Liver (tissue), 9 donors: ENCODE data around the gene DOCK1. TPM values are rescaled to one million over a fixed set of nuclear protein-coding genes. Genes with fewer than 3 reads are reported as not detected.

Source experiments
- DNase-seq: peaks from one replicate; pipeline ENCODE4 v3.0.0-alpha.2; 2017; ENCODE audit warnings: low spot score
- H3K27ac ChIP-seq, 2 donors: one replicate each; pipeline ENCODE4 v1.7.0; 2013; ENCODE audit warnings: inconsistent platforms in 2 of 2, low read length in 2 of 2, control low read depth in 1 of 2, low read depth in 1 of 2, mild to moderate bottlenecking in 1 of 2
- H3K27me3 ChIP-seq, 4 donors: one replicate each; pipeline versions ENCODE4 v1.6.1 to v1.7.0; 2013; ENCODE audit warnings: low read length in 3 of 4, inconsistent platforms in 1 of 4, mild to moderate bottlenecking in 1 of 4, moderate library complexity in 1 of 4; ENCODE audit not compliant: control insufficient read depth in 4 of 4, insufficient read depth in 4 of 4
- H3K36me3 ChIP-seq, 4 donors: one replicate each; pipeline versions ENCODE4 v1.6.1 to v1.7.0; 2013; ENCODE audit warnings: low read length in 3 of 4, mild to moderate bottlenecking in 3 of 4, low read depth in 1 of 4, moderate library complexity in 1 of 4; ENCODE audit not compliant: control insufficient read depth in 4 of 4, insufficient read depth in 3 of 4
- H3K4me1 ChIP-seq, 4 donors: one replicate each; pipeline versions ENCODE4 v1.6.1 to v1.7.0; 2013; ENCODE audit warnings: low read length in 3 of 4, mild to moderate bottlenecking in 3 of 4, moderate library complexity in 1 of 4; ENCODE audit not compliant: control insufficient read depth in 4 of 4, insufficient read depth in 4 of 4
- H3K4me3 ChIP-seq, 3 donors: one replicate each; pipeline versions ENCODE4 v1.6.1 to v1.7.0; 2013; ENCODE audit warnings: low read length in 3 of 3, control low read depth in 1 of 3, low read depth in 1 of 3, mild to moderate bottlenecking in 1 of 3
- H3K9ac ChIP-seq, 2 donors: one replicate each; pipeline ENCODE4 v1.7.0; 2013; ENCODE audit warnings: low read length in 2 of 2, mild to moderate bottlenecking in 2 of 2, moderate library complexity in 2 of 2, control low read depth in 1 of 2, low read depth in 1 of 2
- H3K9me3 ChIP-seq, 4 donors: one replicate each; pipeline versions ENCODE4 v1.6.1 to v1.7.0; 2013; ENCODE audit warnings: low read length in 3 of 4; ENCODE audit not compliant: control insufficient read depth in 4 of 4
- EGR1 ChIP-seq, 2 donors: IDR thresholded peaks; 2 replicates each; pipeline ENCODE4 v1.6.1; 2016 to 2018; ENCODE audit warnings: antibody characterized with exemption in 2 of 2, low read depth in 2 of 2
- FOXA1 ChIP-seq: IDR thresholded peaks from 2 replicates; pipeline ENCODE4 v1.6.1; 2016; ENCODE audit warnings: antibody characterized with exemption
- FOXA2 ChIP-seq: IDR thresholded peaks from 2 replicates; pipeline ENCODE4 v1.6.1; 2016; ENCODE audit warnings: antibody characterized with exemption
- GABPA ChIP-seq, 2 donors: IDR thresholded peaks in 1 of 2; conservative IDR thresholded peaks in 1 of 2; 2 replicates each; pipeline ENCODE4 v1.6.1; 2016; ENCODE audit warnings: antibody characterized with exemption in 2 of 2, mild to moderate bottlenecking in 1 of 2, moderate library complexity in 1 of 2
- HNF4A ChIP-seq, 2 donors: conservative IDR thresholded peaks; 2 replicates each; pipeline ENCODE4 v1.6.1; 2016; ENCODE audit warnings: antibody characterized with exemption in 2 of 2, mild to moderate bottlenecking in 2 of 2
- HNF4G ChIP-seq: IDR thresholded peaks from 2 replicates; pipeline ENCODE4 v1.6.1; 2016; ENCODE audit warnings: antibody characterized with exemption
- JUND ChIP-seq, 2 donors: IDR thresholded peaks; 2 replicates each; pipeline ENCODE4 v1.6.1; 2016; ENCODE audit warnings: antibody characterized with exemption in 2 of 2
- MAX ChIP-seq: IDR thresholded peaks from 2 replicates; pipeline ENCODE4 v1.6.1; 2016; ENCODE audit warnings: antibody characterized with exemption
- NR2F2 ChIP-seq: IDR thresholded peaks from 2 replicates; pipeline ENCODE4 v1.6.1; 2016; ENCODE audit warnings: antibody characterized with exemption
- RAD21 ChIP-seq, 2 donors: IDR thresholded peaks; 2 replicates each; pipeline ENCODE4 v1.6.1; 2016; ENCODE audit warnings: antibody characterized with exemption in 2 of 2, mild to moderate bottlenecking in 2 of 2
- REST ChIP-seq: IDR thresholded peaks from 2 replicates; pipeline ENCODE4 v1.6.1; 2016; ENCODE audit warnings: antibody characterized with exemption, mild to moderate bottlenecking
- RXRA ChIP-seq, 2 donors: IDR thresholded peaks; 2 replicates each; pipeline ENCODE4 v1.6.1; 2017 to 2018; ENCODE audit warnings: antibody characterized with exemption in 2 of 2, mild to moderate bottlenecking in 1 of 2
- SP1 ChIP-seq: IDR thresholded peaks from 2 replicates; pipeline ENCODE4 v1.6.1; 2018; ENCODE audit warnings: antibody characterized with exemption, mild to moderate bottlenecking
- TAF1 ChIP-seq: conservative IDR thresholded peaks from 2 replicates; pipeline ENCODE4 v1.6.1; 2016; ENCODE audit warnings: antibody characterized with exemption, mild to moderate bottlenecking
- YY1 ChIP-seq: IDR thresholded peaks from 2 replicates; pipeline ENCODE4 v1.6.1; 2016; ENCODE audit warnings: antibody characterized with exemption, mild to moderate bottlenecking
- ZBTB33 ChIP-seq: IDR thresholded peaks from 2 replicates; pipeline ENCODE4 v1.6.1; 2016; ENCODE audit warnings: antibody characterized with exemption
- WGBS: extraction: QIAGEN DNeasy Blood & Tissue Kit; methylation state at CpG from one replicate; pipeline ENCODE4 v1.1.7; 2013; 5-methylcytosine and 5-hydroxymethylcytosine counted together
- polyA plus RNA-seq, 2 donors: library from polyadenylated mRNA; stranded (reverse) in 1 of 2; unstranded in 1 of 2; fragments of 200-250 nt in 1 of 2; fragments of >200 nt in 1 of 2; fragmentation: Nextera tagmentation in 1 of 2; extraction: Ambion mirVana in 1 of 2; gene quantifications; one replicate each; pipeline versions ENCODE4 v1.2.1 to v1.2.3, GENCODE V29; 2013 to 2015
- total RNA-seq, 2 donors: library from RNA; depleted of rRNA; stranded (reverse); fragments of >200 nt; gene quantifications; one replicate each; pipeline ENCODE4 v1.2.3, GENCODE V29; 2014
- TF ChIP-seq, protein P1 (sequence below): IDR thresholded peaks from 2 replicates; pipeline ENCODE4 v1.6.1; 2016; ENCODE audit warnings: antibody characterized with exemption
- TF ChIP-seq, protein P2 (sequence below): fragments of 150-350 bp; IDR thresholded peaks from 2 replicates; pipeline ENCODE4 v1.5.1; 2017; ENCODE audit warnings: improper control_type of control experiment, low read depth, low read length; ENCODE audit not compliant: missing input control
- donor health status: healthy.
- donor health status: healthy.
- donor health status: healthy.
- donor health status: healthy.
- donor health status: healthy.

The DOCK1 gene
- total and polyA plus RNA-seq, 4 donors, result 3.8 to 28.8 (median 9.1) TPM

DNA sequence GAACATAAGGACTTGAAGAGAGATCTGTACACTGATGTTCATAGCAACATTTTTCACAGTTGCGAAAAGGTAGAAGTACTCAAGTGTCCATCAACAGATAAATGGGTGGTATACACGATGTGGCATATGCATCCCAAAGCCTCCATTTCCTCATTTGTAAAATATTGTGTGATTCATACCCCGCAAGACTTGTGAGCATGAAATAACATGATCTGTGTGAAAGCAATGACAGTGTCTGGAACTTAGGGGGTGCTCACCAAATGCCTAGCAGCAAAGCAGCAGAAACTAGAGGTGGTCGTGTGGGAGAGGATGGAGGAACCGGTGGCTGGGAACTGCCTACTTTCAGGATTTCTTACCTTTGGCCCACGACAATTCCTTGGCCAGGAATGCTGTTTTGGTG lies 426.5 kb downstream of the DOCK1 start:
- Histone ChIP-seq H3K9me3 (no peaks in the 10 kb centered on the region), H3K4me1 (no peaks in the 10 kb centered on the region), H3K9ac (no peak overlapping the region), H3K4me3 (no peak overlapping the region), H3K27ac (no peak overlapping the region), H3K27me3 (no peaks in the 10 kb centered on the region), H3K36me3 (no peaks in the 10 kb centered on the region)
- WGBS, result 96% methylated on average over 6 of the region's 6 CpGs
- no peak for DNase-seq
- no peak for TF ChIP-seq JUND (IDR thresholded peaks at IDR 0.05)
- no peak for TF ChIP-seq NR2F2
- no peak for TF ChIP-seq FOXA1
- TF ChIP-seq HNF4A (conservative IDR thresholded peaks at IDR 0.05), result no peak
- TF ChIP-seq GABPA (IDR thresholded peaks at IDR 0.05 in 1 of 2, conservative IDR thresholded peaks at IDR 0.05 in 1 of 2), result no peak
- no peak for TF ChIP-seq YY1
- TF ChIP-seq RXRA (IDR thresholded peaks at IDR 0.05), result no peak

- H3K4me3 ChIP-seq, result no peak overlapping the region
- no peak overlapping the region for H3K9ac ChIP-seq
- no peak for DNase-seq
- H3K9me3 ChIP-seq, result no peaks in the 10 kb centered on the region
- no peaks in the 10 kb centered on the region for H3K4me1 ChIP-seq
- H3K36me3 ChIP-seq, result no peaks in the 10 kb centered on the region
- TF ChIP-seq JUND (IDR thresholded peaks at IDR 0.05) (no peak), MAX (no peak), FOXA2 (no peak), EGR1 (IDR thresholded peaks at IDR 0.05; ENCODE audit: low read depth in 2 of 2) (no peak), YY1 (no peak), REST (no peak), GABPA (IDR thresholded peaks at IDR 0.05 in 1 of 2, conservative IDR thresholded peaks at IDR 0.05 in 1 of 2) (no peak), HNF4A (conservative IDR thresholded peaks at IDR 0.05) (no peak), NR2F2 (no peak), TAF1 (no peak), HNF4G (no peak), SP1 (no peak), RXRA (IDR thresholded peaks at IDR 0.05) (no peak), FOXA1 (no peak), RAD21 (IDR thresholded peaks at IDR 0.05) (no peak), ZBTB33 (no peak)
- TF ChIP-seq, protein P1, sequence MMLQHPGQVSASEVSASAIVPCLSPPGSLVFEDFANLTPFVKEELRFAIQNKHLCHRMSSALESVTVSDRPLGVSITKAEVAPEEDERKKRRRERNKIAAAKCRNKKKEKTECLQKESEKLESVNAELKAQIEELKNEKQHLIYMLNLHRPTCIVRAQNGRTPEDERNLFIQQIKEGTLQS, result no peak
- TF ChIP-seq, protein P2, sequence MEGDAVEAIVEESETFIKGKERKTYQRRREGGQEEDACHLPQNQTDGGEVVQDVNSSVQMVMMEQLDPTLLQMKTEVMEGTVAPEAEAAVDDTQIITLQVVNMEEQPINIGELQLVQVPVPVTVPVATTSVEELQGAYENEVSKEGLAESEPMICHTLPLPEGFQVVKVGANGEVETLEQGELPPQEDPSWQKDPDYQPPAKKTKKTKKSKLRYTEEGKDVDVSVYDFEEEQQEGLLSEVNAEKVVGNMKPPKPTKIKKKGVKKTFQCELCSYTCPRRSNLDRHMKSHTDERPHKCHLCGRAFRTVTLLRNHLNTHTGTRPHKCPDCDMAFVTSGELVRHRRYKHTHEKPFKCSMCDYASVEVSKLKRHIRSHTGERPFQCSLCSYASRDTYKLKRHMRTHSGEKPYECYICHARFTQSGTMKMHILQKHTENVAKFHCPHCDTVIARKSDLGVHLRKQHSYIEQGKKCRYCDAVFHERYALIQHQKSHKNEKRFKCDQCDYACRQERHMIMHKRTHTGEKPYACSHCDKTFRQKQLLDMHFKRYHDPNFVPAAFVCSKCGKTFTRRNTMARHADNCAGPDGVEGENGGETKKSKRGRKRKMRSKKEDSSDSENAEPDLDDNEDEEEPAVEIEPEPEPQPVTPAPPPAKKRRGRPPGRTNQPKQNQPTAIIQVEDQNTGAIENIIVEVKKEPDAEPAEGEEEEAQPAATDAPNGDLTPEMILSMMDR, result no peak
- WGBS, result 90% methylated on average over 4 of the region's 4 CpGs
- no peaks in the 10 kb centered on the region for H3K27me3 ChIP-seq
- H3K27ac ChIP-seq, result no peak overlapping the region
Measured at GRCh38 chr10:127332631-127333030, 427.4 kb downstream of the DOCK1 start.
